AML-193 (cell line): ENCODE results near the gene AQP5.
"Not testable (repeated sequence)": the region's sequence is repeated elsewhere in the genome, so short reads cannot be mapped to it uniquely, and the experiment has no call there.

Source experiments
- DNase-seq, 2 experiments: peaks; one replicate each; lab custom pipeline; 2025; lab: John Stamatoyannopoulos, UW

Gene AQP5

GRCh38 chr12:49980501-49981349 is 19.1 kb downstream of the AQP5 start:
- no peak for DNase-seq

DNA sequence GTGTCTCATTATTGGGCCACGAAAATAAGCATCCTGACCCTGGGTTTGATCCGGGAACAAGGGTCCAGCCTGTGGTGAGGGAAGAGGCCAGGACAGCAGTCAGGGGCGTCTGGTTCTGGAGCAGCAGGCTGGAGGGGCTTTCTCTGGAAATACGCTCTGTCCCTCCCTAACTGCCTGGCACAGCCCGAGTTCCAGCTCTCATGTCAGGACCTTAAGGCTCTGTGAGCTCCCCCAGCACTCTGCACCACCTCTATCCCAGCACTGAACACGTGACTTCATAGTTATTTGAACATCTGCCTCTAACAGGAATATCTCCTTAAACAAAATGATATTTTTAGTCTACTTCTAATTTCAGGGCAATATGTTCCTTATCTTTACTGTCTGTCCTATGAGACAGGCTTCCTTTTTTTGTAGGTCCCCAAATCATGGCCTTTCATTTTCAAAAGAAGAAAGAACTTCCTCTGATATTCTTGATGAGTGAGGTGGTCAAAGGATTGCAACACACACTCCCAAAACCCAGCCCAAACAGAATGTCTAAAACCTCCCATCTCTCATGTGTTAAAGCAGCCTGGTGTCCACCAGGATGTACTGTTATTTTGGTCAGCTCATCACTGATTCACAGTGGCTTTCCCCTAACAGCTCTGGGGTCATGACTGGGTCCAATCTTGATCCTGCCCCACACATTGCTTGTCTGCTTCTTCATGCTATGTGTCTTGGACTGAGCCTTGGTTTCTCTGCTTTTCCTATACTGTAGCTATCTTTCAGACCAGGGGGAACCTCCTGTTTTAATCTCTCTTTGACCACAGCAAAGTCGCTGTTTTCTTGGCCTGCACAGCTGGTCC is 20.8 kb downstream of the AQP5 start:
- DNase-seq, result peak; percentile 13 to 19

DNA sequence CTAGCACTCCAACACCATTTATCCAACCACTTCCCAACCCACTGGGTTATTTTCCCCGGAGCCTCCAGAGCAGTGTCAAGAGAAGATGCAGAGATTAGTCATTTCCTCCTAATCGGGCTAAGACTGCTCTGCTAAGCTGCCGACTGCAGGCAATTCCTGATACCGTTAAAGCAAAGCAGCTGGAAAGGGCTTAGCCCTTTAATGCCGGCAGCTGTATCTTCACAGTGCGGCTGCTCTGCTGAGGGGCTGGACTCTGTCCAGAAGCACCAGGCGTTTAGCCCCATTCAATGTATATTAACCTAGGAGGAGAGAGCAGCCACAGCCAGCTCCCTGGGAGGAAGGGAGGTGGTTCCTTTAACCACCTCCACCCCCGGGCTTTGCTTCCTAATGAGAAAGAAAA is 22.2 kb downstream of the AQP5 start:
- DNase-seq, result no peak

DNA sequence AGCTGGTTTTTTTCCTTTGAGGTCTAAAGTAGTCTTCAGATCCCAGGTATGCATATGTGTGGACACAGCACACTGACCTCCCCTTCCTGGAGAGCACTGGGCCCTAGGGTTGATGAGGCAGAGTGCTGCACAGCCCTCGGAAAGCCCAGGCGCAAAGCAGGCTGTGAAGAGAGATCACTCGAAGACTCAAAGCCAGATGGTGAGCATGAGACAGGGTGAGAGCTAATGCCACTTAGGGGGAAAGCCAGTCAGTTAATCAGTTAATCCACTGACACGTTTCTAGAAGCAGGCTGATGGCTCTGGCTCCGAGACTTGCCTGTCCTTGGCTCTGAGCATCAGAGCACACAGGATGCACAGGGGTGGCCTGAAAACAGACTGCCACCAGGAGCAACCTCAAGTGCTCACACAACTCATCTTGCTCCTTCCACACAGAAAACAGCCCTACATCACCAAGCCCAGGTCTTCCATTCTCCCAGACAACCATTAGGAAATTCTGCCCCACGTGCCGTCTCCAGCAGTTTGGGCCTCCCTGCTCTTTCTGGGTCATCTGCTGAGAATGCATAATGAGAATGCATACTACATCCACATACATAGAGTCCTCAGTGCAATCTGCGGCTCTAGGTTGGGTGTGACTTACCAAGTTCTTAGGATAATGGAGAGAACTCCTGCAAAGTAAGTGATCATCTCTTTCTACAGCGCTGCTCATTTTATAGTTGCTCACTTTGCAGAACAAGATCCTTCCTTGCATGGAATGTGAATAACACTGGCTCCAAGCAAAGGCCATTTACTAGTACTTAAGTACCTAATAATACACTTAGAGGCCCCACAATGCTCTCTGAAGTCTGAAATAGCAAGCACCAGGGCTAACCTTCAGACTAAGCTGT is 23.0 kb downstream of the AQP5 start:
- no peak for DNase-seq

GRCh38 chr12:49985981-49986380 is 24.3 kb downstream of the AQP5 start:
- no peak for DNase-seq

DNA sequence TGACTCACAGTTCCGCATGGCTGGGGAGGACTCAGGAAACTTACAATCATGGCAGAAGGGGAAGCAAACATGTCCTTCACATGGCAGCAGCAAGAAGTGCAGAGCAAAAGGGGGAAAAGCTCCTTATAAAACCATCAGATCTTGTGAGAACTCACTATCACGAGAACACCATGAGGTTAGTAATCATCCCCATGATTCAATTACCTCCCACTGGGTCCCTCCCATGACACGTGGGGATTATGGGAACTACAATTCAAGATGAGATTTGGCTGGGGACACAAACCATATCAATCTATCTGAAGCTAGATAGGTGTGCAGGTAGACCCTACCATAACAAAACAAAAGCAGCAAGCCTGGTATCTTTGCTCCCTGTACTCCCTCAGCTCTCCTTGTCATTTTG is 24.8 kb downstream of the AQP5 start:
- DNase-seq, result not testable (repeated sequence)

DNA sequence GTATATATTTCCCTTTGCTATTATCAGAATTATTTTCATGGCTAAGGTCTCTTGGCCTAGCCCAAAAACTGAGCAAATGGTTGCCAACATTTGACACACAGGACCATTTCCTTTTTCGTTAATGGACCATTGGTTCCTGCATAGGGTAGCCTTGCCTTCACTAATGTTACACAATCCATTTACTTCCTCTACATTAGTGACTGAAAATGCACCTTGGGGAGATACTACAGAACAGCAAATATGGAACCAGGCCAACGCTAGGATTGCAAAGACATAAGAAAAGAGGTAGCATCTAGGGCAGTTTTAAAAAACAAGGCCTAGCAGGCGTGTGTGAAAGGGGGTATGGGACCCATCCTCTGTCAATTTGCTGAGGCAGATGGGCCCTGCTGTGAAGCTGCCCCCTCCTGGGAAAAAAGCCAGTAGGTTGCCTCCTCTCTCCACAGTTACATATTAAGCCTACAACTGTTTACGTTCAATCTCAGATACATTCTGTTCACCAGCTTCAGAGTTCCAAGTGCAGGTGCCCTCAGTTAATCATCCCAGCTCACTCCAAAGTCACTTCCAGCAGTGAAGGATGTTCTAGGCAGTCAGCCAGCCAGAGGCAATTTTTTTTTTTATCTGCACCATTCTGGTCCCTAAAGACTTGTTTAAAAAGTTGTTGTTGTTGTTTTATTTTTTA is 26.1 kb downstream of the AQP5 start:
- peak; percentile 70 to 76 for DNase-seq

DNA sequence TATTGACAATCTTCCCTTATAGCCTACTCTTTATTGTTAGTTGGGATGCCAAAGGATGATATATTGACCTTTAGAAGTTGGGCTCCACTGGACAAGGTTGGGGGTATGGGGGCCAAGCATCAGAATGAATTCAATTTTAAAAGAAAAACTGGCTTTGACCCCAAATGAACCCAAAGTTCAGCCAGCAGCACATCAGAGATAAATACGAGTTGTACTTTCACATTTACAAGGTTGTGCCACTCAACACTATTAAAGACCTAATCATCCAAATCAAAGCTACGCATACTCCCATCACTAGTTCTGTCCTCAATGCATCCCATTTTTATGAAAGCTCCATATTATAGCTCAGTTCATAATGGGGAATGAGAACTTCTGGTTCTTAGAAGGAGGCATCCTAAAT is 27.7 kb downstream of the AQP5 start:
- not testable (repeated sequence) for DNase-seq

DNA sequence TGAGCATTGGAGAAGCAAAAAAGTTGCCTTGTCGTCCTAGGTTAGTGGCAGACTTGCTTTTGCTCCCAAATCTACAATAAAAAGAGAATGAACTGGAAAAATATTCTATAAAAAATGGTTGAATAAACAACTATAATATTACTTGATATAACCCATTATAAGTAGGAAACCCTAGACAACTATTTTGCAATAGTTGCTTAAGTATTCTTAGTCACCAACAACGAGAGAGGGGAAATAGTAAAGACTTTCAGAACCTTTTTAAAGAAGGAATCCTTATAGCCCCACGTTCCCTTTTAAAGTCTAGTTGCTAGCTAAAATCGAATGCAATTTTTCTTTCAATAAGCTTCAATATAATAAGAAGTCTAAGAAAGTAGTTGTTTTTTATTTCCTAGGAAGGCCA is 28.6 kb downstream of the AQP5 start:
- peak; percentile 31 to 38 for DNase-seq

GRCh38 chr12:49998453-49998852 is 36.8 kb downstream of the AQP5 start:
- DNase-seq, result no peak

GRCh38 chr12:50003595-50003994 is 41.9 kb downstream of the AQP5 start:
- no peak for DNase-seq

DNA sequence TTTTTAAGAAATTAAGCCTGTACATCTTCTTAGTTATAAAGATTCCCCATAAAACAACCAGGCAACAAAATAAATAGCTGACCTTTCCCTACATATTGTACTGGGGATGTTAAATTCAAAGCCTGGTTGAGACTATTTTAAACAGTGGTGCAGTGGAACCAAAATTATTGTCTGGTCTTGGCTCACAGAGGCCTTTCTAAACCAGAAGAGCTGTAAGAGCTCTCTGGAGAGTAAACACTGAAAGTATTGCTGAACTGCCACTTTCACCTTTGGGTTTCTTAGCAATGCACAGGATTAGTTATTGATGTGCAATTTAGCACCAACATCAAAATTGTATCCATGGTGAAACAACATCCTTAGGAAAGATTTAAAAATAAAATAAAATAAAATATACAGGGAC is 43.0 kb downstream of the AQP5 start:
- DNase-seq, result no peak

GRCh38 chr12:50005175-50005574 is 43.5 kb downstream of the AQP5 start:
- no peak for DNase-seq

DNA sequence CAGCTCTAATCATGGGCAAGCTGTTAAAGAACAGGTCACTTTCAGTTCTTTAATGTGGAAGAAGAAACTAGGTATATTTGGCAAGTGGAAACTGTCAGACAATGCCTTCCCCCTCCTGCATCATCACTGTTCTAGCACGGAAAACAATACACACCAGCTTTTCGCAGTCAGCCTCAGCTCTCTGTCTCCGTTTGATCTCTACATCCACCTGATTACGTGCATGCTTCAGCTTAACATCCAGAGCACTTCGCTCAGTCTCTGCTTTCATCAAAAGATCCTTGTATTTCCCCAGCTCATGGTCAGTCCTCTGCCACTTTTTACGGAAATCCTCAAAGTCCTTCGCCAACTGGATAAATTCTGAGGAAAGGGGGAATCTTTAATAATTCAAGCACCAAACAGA is 44.6 kb downstream of the AQP5 start:
- no peak for DNase-seq

DNA sequence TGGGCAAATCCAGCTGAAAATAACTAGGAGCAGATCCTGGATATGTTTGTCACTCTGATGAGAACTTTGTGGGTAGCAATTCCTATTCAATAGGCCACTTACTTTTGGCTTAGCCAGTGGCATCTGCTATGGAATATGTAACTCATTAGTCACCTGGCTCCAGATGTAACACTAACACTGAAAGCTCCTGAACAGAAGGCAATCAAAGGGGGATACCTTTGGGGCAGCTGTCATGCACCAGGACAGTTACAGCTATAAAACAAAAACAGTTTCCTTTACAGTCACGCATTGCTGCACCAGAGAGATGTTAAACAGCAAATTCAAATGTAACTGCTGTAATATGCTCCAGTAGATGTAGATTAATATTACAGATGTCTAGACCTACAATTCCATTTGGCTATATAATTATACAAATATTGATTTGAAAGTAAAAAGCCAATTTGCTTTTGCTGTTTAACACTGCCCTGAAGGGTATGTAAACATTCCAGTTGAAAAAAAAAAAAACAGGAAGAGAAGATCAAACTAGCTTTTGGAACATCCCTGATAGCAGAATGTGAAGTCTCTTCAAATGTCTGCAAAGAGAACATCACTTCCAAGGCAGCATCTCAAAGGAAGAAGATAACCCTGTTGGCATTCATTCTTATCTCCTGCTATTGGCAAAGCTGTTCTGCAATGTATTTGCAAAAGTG is 45.2 kb downstream of the AQP5 start:
- DNase-seq, result no peak

DNA sequence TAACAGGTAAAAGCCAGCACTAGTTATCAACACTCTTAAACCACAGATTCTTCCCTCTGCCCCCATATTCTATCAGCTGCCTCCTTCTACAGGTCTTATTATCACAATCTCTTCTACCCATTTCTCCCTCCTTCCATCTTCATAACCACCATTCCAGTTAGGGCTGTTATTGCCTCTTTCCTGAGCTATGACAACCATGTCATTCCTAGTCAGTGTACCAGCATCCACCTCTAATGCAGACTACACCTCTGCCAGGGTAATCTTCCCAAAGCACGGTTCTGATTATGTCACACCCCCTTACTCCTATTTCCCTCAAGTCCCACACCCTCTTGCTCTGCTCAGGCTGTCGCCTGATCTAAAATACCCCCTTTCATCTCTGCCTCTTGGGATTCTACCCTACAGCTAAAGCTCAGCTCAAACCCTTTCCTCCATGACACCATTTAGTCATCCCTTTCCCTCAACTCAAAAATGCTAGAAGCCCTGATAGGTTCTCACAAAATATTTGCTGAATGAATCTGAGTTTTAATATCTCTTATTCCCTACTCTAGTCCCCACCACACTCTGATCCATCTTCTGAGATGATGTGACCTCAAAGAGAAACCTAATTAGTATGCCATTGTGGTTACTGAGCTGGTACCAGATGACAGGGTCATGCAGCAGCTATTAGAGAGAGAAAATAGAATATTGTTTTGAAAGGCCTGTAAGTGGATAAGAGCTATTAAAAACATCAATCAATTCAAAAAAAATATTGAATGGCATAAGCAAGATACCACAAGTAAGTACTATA is 51.9 kb downstream of the AQP5 start:
- DNase-seq, result no peak

- DNase-seq, result no peak
Measured at GRCh38 chr12:50014342-50014741, 52.7 kb downstream of the AQP5 start.
